ENCODE data around the gene FNDC5. TPM values are rescaled to one million over a fixed set of nuclear protein-coding genes. Genes with fewer than 3 reads are reported as not detected.

Gene FNDC5
- total RNA-seq, 1 donor, result 0.99 TPM

- H3K4me3 ChIP-seq (ENCODE audit: low read depth, low read length), result no peak overlapping the region
- TF ChIP-seq CTCF (IDR thresholded peaks at IDR 0.05; ENCODE audit: insufficient read depth, low read length), result peak; percentile 92
- peak; percentile 43 for DNase-seq (ENCODE audit: low read depth)
These were observed 5.9 kb upstream of the FNDC5 start for GRCh38 chr1:32876341-32877210.

- DNase-seq (ENCODE audit: low read depth), result no peak
- no peak for TF ChIP-seq CTCF (IDR thresholded peaks at IDR 0.05; ENCODE audit: insufficient read depth, low read length)
- H3K4me3 ChIP-seq (ENCODE audit: low read depth, low read length), result no peak overlapping the region
These were observed 4.4 kb upstream of the FNDC5 start for GRCh38 chr1:32874860-32875752.

GRCh38 chr1:32873484-32873883 is 2.8 kb upstream of the FNDC5 start:
- H3K4me3 ChIP-seq (ENCODE audit: low read depth, low read length), result no peak overlapping the region
- no peak for TF ChIP-seq CTCF (IDR thresholded peaks at IDR 0.05; ENCODE audit: insufficient read depth, low read length)
- no peak for DNase-seq (ENCODE audit: low read depth)

- DNase-seq (ENCODE audit: low read depth), result no peak
- no peak for TF ChIP-seq CTCF (IDR thresholded peaks at IDR 0.05; ENCODE audit: insufficient read depth, low read length)
- peak overlapping the region; percentile 5 for H3K4me3 ChIP-seq (ENCODE audit: low read depth, low read length)
These were observed 1.4 kb upstream of the FNDC5 start for GRCh38 chr1:32872192-32872460.

GRCh38 chr1:32871364-32872191 is 866 bp upstream of the FNDC5 start:
- DNase-seq (ENCODE audit: low read depth), result peak; percentile 44
- peak; percentile 4 for TF ChIP-seq CTCF (IDR thresholded peaks at IDR 0.05; ENCODE audit: insufficient read depth, low read length)
- H3K4me3 ChIP-seq (ENCODE audit: low read depth, low read length), result peak overlapping the region; percentile 54

- peak overlapping the region; percentile 35 for H3K4me3 ChIP-seq (ENCODE audit: low read depth, low read length)
- TF ChIP-seq CTCF (IDR thresholded peaks at IDR 0.05; ENCODE audit: insufficient read depth, low read length), result no peak
- DNase-seq (ENCODE audit: low read depth), result no peak
These were observed 643 bp downstream of the FNDC5 start for GRCh38 chr1:32869923-32870614.
